HEK293 (cell line): ENCODE data around the gene SRCIN1.

ENCODE experiments used
- CTCF ChIA-PET: fragments of 350-600 bp; formaldehyde crosslinking; extraction: SDS; loops from one replicate; lab custom pipeline; 2021; ENCODE audit warnings: antibody characterized with exemption; lab: Yijun Ruan, JAX
- POLR2A ChIA-PET: fragments of 300-600 bp; formaldehyde crosslinking; extraction: SDS; loops from one replicate; lab custom pipeline; 2020; ENCODE audit warnings: antibody characterized with exemption, inconsistent platforms; lab: Yijun Ruan, JAX
- H3K27ac ChIP-seq: fragments of 200-500 bp; sonication (Bioruptor generic); 2 replicates; pipeline ENCODE4 v1.5.1; 2014; ENCODE audit warnings: low read depth, low read length, control low read depth, inconsistent platforms; ENCODE audit errors: extremely low read depth
- H3K36me3 ChIP-seq, 2 experiments: fragments of 200-500 bp in 1 of 2; sonication (Bioruptor generic) in 1 of 2; 1 replicate in 1 of 2; 2 replicates in 1 of 2; pipeline ENCODE4 v1.5.1; 2014 to 2017; ENCODE audit warnings: inconsistent platforms in 2 of 2, low read length in 2 of 2; ENCODE audit not compliant: control insufficient read depth in 2 of 2, insufficient read depth in 1 of 2
- H3K4me1 ChIP-seq: fragments of 200-500 bp; sonication (Bioruptor generic); 2 replicates; pipeline ENCODE4 v1.5.1; 2014; ENCODE audit warnings: mild to moderate bottlenecking, low read length, inconsistent platforms; ENCODE audit not compliant: control insufficient read depth, insufficient read depth
- H3K4me3 ChIP-seq: 2 replicates; pipeline ENCODE4 v1.5.1; 2011; ENCODE audit warnings: low read depth, mild to moderate bottlenecking, control low read depth, low read length, moderate library complexity
- H3K9me3 ChIP-seq: fragments of 200-500 bp; sonication (Bioruptor generic); 2 replicates; pipeline ENCODE4 v1.5.1; 2014; ENCODE audit warnings: low read depth, low read length, inconsistent platforms; ENCODE audit not compliant: control insufficient read depth, insufficient read depth
- BCL11B ChIP-seq: fragments of 450-650 bp; formaldehyde crosslinking; IDR thresholded peaks from 2 replicates; pipeline ENCODE4 v1.5.1; 2016; ENCODE audit warnings: low read depth, missing biosample characterization, missing genetic modification characterization
- EGR2 ChIP-seq: fragments of 450-650 bp; formaldehyde crosslinking; IDR thresholded peaks from 2 replicates; pipeline ENCODE4 v1.5.1; 2016; ENCODE audit warnings: low read depth, missing biosample characterization, missing genetic modification characterization
- FEZF1 ChIP-seq: fragments of 450-650 bp; formaldehyde crosslinking; IDR thresholded peaks from 2 replicates; pipeline ENCODE4 v1.5.1; 2016; ENCODE audit warnings: missing biosample characterization, missing genetic modification characterization
- GLIS1 ChIP-seq: fragments of 450-650 bp; formaldehyde crosslinking; IDR thresholded peaks from 2 replicates; pipeline ENCODE4 v1.5.1; 2016; ENCODE audit warnings: missing biosample characterization, missing genetic modification characterization
- KLF7 ChIP-seq: fragments of 450-650 bp; formaldehyde crosslinking; IDR thresholded peaks from 2 replicates; pipeline ENCODE4 v1.5.1; 2016; ENCODE audit warnings: missing biosample characterization, missing genetic modification characterization, borderline replicate concordance
- KLF8 ChIP-seq: fragments of 450-650 bp; formaldehyde crosslinking; IDR thresholded peaks from 2 replicates; pipeline ENCODE4 v1.5.1; 2016; ENCODE audit warnings: missing biosample characterization, missing genetic modification characterization
- SP2 ChIP-seq: fragments of 450-650 bp; formaldehyde crosslinking; IDR thresholded peaks from 2 replicates; pipeline ENCODE4 v1.5.1; 2016; ENCODE audit warnings: missing biosample characterization, missing genetic modification characterization
- TRIM28 ChIP-seq: IDR thresholded peaks from 2 replicates; pipeline ENCODE4 v1.6.1; 2011; ENCODE audit warnings: low read length, control low read depth, borderline replicate concordance
- ZFHX2 ChIP-seq: fragments of 450-650 bp; formaldehyde crosslinking; conservative IDR thresholded peaks from 2 replicates; pipeline ENCODE4 v1.5.1; 2016; ENCODE audit warnings: missing biosample characterization, missing genetic modification characterization
- ZNF10 ChIP-seq: fragments of 450-650 bp; formaldehyde crosslinking; IDR thresholded peaks from 2 replicates; pipeline ENCODE4 v1.5.1; 2017; ENCODE audit warnings: missing biosample characterization, missing genetic modification characterization
- ZNF202 ChIP-seq: fragments of 450-650 bp; formaldehyde crosslinking; IDR thresholded peaks from 2 replicates; pipeline ENCODE4 v1.5.1; 2016; ENCODE audit warnings: missing biosample characterization, missing genetic modification characterization, borderline replicate concordance
- ZNF23 ChIP-seq: fragments of 450-650 bp; formaldehyde crosslinking; IDR thresholded peaks from 2 replicates; pipeline ENCODE4 v1.5.1; 2016; ENCODE audit warnings: missing biosample characterization, missing genetic modification characterization, borderline replicate concordance
- ZNF239 ChIP-seq: fragments of 450-650 bp; formaldehyde crosslinking; IDR thresholded peaks from 2 replicates; pipeline ENCODE4 v1.5.1; 2016; ENCODE audit warnings: missing biosample characterization, missing genetic modification characterization
- ZNF311 ChIP-seq: fragments of 450-650 bp; formaldehyde crosslinking; IDR thresholded peaks from 2 replicates; pipeline ENCODE4 v1.5.1; 2017; ENCODE audit warnings: missing biosample characterization, missing genetic modification characterization, borderline replicate concordance
- ZNF433 ChIP-seq: fragments of 450-650 bp; formaldehyde crosslinking; IDR thresholded peaks from 2 replicates; pipeline ENCODE4 v1.5.1; 2016; ENCODE audit warnings: missing biosample characterization, missing genetic modification characterization, low read depth
- ZNF629 ChIP-seq: fragments of 450-650 bp; formaldehyde crosslinking; IDR thresholded peaks from 2 replicates; pipeline ENCODE4 v1.5.1; 2017; ENCODE audit warnings: missing biosample characterization, missing genetic modification characterization
- ZNF701 ChIP-seq: fragments of 450-650 bp; formaldehyde crosslinking; IDR thresholded peaks from 2 replicates; pipeline ENCODE4 v1.5.1; 2016; ENCODE audit warnings: missing biosample characterization, missing genetic modification characterization
- ZNF785 ChIP-seq: fragments of 450-650 bp; formaldehyde crosslinking; IDR thresholded peaks from 2 replicates; pipeline ENCODE4 v1.5.1; 2016; ENCODE audit warnings: missing biosample characterization, missing genetic modification characterization
- ZSCAN30 ChIP-seq: fragments of 450-650 bp; IDR thresholded peaks from 2 replicates; pipeline ENCODE4 v1.5.1; 2018; ENCODE audit warnings: missing biosample characterization, mild to moderate bottlenecking, missing genetic modification characterization, moderate library complexity
- TF ChIP-seq, protein P1 (sequence below): fragments of 450-650 bp; formaldehyde crosslinking; optimal IDR thresholded peaks from 2 replicates; pipeline ENCODE3; 2016; ENCODE audit warnings: missing biosample characterization, mild to moderate bottlenecking, missing genetic modification characterization
- TF ChIP-seq, protein P2 (sequence below): sonication (generic); formaldehyde crosslinking; IDR thresholded peaks from 2 replicates; pipeline ENCODE4 v1.8.1; 2022; ENCODE audit warnings: mild to moderate bottlenecking, moderate library complexity, missing genetic modification reagents
- TF ChIP-seq, protein P3 (sequence below): fragments of 450-650 bp; formaldehyde crosslinking; IDR thresholded peaks from 2 replicates; pipeline ENCODE4 v1.5.1; 2017; ENCODE audit warnings: missing biosample characterization, missing genetic modification characterization
- TF ChIP-seq, protein P4 (sequence below): fragments of 450-650 bp; formaldehyde crosslinking; IDR thresholded peaks from 2 replicates; pipeline ENCODE4 v1.5.1; 2016; ENCODE audit warnings: missing biosample characterization, missing genetic modification characterization

Gene SRCIN1

DNA sequence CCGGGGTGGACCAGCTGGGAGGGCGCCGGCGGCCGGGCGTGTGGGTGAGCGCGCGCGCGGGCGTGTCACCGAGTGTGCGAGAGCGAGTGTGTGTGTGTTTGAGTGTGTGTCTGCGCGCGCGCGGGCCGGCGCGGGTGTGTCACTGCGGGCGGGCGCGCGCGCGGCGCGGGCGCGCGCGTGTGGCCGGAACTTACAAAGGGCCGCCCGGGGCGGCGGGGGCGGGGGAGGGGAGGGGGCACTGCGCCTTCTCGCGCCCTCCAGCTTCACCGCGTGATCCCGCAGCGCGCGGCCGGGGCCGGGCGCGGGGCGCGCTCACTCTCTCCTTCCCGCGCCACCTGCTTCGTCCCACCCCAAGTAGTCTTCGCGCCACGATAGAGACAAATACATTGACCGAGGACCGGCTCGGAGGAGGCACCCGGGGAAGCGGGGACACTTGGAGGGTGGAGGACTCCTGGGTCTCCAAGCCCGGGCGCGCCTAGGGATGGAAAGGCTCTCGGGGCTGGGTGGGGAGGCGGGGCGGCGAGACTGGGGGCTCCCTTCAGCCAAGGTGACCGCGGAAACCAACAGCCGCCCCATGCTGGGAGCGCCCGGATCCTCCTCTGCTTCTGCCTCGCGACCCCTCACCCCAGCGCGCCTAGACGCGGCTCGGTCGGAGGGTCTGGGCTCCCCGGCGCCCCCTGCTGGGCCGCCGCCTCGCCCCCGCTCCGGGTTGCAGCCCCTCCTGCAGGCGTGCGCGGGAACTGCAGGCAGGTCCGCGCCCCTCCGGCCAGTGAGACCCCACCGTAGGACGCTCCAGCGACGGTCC lies at the start of gene SRCIN1 (continued):
- peak; percentile 76; the same call in 1 of the 2 replicates for TF ChIP-seq ZSCAN30 (tag by site-specific recombination)

DNA sequence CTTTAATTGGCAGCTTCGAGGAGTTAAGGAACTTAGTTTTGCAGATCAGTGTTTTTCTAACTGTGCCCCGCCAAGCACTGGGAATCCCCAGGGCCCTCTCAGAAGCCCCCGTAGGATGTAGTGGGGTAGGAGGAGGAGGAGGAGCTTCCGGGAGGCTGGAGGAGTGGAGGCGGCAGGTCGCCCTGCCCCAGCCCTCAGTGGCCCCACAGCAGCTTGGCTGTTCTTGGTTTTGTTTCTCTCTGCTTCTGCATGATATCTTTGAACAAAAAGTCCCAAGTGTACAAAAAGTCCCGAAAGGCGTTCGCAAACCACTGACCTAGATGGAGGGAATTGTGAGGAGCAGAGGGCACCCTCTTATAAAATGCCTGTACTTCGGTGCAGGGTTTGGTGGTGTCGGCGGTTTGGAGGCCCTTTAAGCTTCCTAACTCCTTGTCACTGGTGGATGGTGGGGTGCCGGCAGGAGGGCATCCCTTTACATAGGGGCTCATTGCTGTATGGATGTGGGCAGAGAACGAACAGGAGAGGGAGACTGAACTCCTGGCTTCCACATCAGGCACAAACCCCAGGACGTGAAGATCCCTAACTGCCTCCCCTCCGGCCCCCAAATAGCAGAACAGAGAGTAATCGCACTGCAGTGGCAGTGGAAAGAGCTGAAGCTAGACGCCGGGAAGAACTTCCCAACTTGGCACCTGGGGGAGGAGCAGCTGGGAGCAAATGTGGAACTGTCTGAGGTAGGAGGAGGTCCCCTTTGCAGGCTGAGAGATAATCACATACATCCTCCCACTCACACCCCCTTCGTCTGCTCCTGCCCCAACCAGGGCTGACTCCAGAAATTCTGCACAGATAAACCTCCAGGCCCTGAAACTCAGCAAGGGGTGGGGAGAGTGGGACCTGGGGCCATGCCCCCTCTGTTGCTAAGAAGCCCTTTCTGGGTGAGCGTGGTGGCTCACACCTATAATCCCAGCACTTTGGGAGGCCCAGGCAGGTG lies 49.0 kb upstream of the SRCIN1 start:
- H3K4me1 ChIP-seq: no peaks in the 10 kb centered on the region
- H3K9me3 ChIP-seq: no peaks in the 10 kb centered on the region
- ChIA-PET CTCF (interaction anchor here (0.6 to 4.4 kb wide), 4 partner anchors 9 to 213 kb away, joined by 3 to 39 read pairs (median 10); no protein-coding TSS in a partner anchor), POLR2A (no interaction called here)
- no peaks in the 10 kb centered on the region; a peak in 1 of 3 replicates for H3K36me3 ChIP-seq
- H3K27ac ChIP-seq: no peak overlapping the region
- TF ChIP-seq GLIS1 (peak; percentile 25; the same call in 1 of the 2 replicates), ZNF23 (tag by site-specific recombination) (no peak), ZFHX2 (tag by site-specific recombination) (peak; percentile 72), EGR2 (tag by site-specific recombination) (peak; percentile 69), ZNF311 (tag by site-specific recombination) (no peak), SP2 (tag by site-specific recombination) (no peak)
- H3K4me3 ChIP-seq: no peak overlapping the region

DNA sequence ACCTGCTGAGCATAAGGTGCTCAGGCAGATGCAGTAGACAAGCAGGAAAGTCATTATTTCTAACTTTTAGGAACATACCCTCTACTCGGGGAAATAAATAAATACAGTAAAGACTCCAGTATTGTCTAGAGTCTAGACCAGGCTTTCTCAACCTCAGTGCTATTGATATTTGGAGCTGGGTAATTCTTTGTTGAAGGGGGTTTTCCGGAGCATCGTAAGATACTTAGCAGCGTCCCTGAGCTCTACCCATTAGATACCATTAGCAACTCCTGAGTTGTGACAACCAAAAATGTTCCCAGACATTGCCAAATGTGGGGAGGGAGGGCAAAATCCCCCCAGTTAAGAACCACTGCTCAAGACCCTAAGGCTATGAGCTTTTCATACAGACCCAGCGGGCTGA lies 47.9 kb upstream of the SRCIN1 start:
- no peak overlapping the region for H3K4me3 ChIP-seq
- no peaks in the 10 kb centered on the region for H3K4me1 ChIP-seq
- CTCF ChIA-PET: interaction anchor here (0.7 to 4.4 kb wide), 5 partner anchors 10 to 96 kb away, joined by 3 to 39 read pairs (median 8); no protein-coding TSS in a partner anchor

DNA sequence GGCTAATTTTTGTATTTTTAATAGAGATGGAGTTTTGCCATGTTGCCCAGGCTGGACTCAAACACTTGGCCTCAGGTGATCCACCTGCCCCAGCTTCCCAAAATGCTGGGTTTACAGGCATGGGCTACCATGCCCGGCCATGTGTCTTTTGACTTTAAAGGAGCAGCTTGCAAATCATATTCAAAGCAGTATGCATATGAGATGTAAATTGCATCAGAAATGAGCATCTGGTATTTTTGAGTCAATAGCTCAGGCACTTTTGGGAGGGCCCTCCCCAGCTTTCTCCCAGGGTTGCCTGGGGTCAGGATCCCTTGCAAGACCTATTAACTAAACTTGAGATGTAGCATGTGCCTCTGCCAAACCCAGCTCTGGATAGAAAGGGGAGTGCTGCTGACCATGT lies 47.5 kb upstream of the SRCIN1 start:
- ChIA-PET CTCF (interaction anchor here (0.7 to 4.4 kb wide), 5 partner anchors 10 to 95 kb away, joined by 3 to 39 read pairs (median 8); no protein-coding TSS in a partner anchor), POLR2A (no interaction called here)
- no peaks in the 10 kb centered on the region; a peak in 1 of 3 replicates for H3K36me3 ChIP-seq
- H3K27ac ChIP-seq: no peak overlapping the region
- TF ChIP-seq, protein P1, sequence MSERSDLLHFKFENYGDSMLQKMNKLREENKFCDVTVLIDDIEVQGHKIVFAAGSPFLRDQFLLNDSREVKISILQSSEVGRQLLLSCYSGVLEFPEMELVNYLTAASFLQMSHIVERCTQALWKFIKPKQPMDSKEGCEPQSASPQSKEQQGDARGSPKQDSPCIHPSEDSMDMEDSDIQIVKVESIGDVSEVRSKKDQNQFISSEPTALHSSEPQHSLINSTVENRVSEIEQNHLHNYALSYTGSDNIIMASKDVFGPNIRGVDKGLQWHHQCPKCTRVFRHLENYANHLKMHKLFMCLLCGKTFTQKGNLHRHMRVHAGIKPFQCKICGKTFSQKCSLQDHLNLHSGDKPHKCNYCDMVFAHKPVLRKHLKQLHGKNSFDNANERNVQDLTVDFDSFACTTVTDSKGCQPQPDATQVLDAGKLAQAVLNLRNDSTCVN: no peak
- TF ChIP-seq, protein P2, sequence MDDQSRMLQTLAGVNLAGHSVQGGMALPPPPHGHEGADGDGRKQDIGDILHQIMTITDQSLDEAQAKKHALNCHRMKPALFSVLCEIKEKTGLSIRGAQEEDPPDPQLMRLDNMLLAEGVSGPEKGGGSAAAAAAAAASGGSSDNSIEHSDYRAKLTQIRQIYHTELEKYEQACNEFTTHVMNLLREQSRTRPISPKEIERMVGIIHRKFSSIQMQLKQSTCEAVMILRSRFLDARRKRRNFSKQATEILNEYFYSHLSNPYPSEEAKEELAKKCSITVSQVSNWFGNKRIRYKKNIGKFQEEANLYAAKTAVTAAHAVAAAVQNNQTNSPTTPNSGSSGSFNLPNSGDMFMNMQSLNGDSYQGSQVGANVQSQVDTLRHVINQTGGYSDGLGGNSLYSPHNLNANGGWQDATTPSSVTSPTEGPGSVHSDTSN (CRISPR knock-in tag): no peak
- TF ChIP-seq, protein P3, sequence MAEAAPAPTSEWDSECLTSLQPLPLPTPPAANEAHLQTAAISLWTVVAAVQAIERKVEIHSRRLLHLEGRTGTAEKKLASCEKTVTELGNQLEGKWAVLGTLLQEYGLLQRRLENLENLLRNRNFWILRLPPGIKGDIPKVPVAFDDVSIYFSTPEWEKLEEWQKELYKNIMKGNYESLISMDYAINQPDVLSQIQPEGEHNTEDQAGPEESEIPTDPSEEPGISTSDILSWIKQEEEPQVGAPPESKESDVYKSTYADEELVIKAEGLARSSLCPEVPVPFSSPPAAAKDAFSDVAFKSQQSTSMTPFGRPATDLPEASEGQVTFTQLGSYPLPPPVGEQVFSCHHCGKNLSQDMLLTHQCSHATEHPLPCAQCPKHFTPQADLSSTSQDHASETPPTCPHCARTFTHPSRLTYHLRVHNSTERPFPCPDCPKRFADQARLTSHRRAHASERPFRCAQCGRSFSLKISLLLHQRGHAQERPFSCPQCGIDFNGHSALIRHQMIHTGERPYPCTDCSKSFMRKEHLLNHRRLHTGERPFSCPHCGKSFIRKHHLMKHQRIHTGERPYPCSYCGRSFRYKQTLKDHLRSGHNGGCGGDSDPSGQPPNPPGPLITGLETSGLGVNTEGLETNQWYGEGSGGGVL (tag by site-specific recombination): no peak
- TF ChIP-seq KLF7 (tag by site-specific recombination) (no peak), ZNF10 (no peak), ZNF701 (tag by site-specific recombination) (no peak), KLF8 (no peak), BCL11B (no peak), ZNF239 (tag by site-specific recombination) (no peak), FEZF1 (tag by site-specific recombination) (no peak), TRIM28 (no peak), ZNF785 (no peak)
- TF ChIP-seq, protein P4, sequence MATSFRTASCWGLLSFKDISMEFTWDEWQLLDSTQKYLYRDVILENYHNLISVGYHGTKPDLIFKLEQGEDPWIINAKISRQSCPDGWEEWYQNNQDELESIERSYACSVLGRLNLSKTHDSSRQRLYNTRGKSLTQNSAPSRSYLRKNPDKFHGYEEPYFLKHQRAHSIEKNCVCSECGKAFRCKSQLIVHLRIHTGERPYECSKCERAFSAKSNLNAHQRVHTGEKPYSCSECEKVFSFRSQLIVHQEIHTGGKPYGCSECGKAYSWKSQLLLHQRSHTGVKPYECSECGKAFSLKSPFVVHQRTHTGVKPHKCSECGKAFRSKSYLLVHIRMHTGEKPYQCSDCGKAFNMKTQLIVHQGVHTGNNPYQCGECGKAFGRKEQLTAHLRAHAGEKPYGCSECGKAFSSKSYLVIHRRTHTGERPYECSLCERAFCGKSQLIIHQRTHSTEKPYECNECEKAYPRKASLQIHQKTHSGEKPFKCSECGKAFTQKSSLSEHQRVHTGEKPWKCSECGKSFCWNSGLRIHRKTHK (tag by site-specific recombination): no peak
- H3K9me3 ChIP-seq: no peaks in the 10 kb centered on the region
- no peaks in the 10 kb centered on the region for H3K4me1 ChIP-seq
- H3K4me3 ChIP-seq: no peak overlapping the region

More for the DNA sequence above, 47.9 kb upstream of the SRCIN1 start:
- Histone ChIP-seq H3K36me3 (no peaks in the 10 kb centered on the region; a peak in 1 of 3 replicates), H3K9me3 (no peaks in the 10 kb centered on the region), H3K27ac (no peak overlapping the region)
- TF ChIP-seq ZNF202 (tag by site-specific recombination): no peak
- TF ChIP-seq ZNF629 (tag by site-specific recombination): no peak
- no peak for TF ChIP-seq ZNF433 (tag by site-specific recombination)
- POLR2A ChIA-PET: no interaction called here
